SK-N-SH (cell line): Measurements from ENCODE around the gene EFCAB8.

Experiments used
- EP300 ChIP-seq, 2 experiments: IDR thresholded peaks; 2 replicates each; pipeline versions ENCODE4 v1.4.0 to v1.6.1; 2012; ENCODE audit warnings: borderline replicate concordance in 1 of 2, low read depth in 1 of 2, low read length in 1 of 2
- EZH2phosphoT487 ChIP-seq: fragments of 200-600 bp; sonication (generic); IDR thresholded peaks from 2 replicates; pipeline ENCODE4 v1.6.1; 2017; ENCODE audit warnings: low read depth, mixed run types, mild to moderate bottlenecking, antibody characterized with exemption, moderate library complexity, borderline replicate concordance
- FOXM1 ChIP-seq: IDR thresholded peaks from 2 replicates; pipeline ENCODE4 v1.4.0; 2012; ENCODE audit warnings: low read depth, mild to moderate bottlenecking
- GATA2 ChIP-seq: sonication (generic); formaldehyde crosslinking; IDR thresholded peaks from 2 replicates; pipeline ENCODE4 v1.5.0; 2020; ENCODE audit warnings: mild to moderate bottlenecking, missing genetic modification reagents
- JUND ChIP-seq: IDR thresholded peaks from 2 replicates; pipeline ENCODE4 v1.4.0; 2012
- NRF1 ChIP-seq: IDR thresholded peaks from 2 replicates; pipeline ENCODE4 v1.6.1; 2012; ENCODE audit warnings: low read depth, mild to moderate bottlenecking, low read length
- POLR2AphosphoS5 ChIP-seq: IDR thresholded peaks from 2 replicates; pipeline ENCODE4 v1.6.1; 2012; ENCODE audit warnings: low read depth, low read length
- RAD21 ChIP-seq: IDR thresholded peaks from 2 replicates; pipeline ENCODE4 v1.6.1; 2012; ENCODE audit warnings: mild to moderate bottlenecking, low read length
- REST ChIP-seq: IDR thresholded peaks from 2 replicates; pipeline ENCODE4 v1.6.1; 2012; ENCODE audit warnings: mild to moderate bottlenecking, low read depth, low read length, moderate library complexity
- RFX5 ChIP-seq: IDR thresholded peaks from 2 replicates; pipeline ENCODE4 v1.6.1; 2012; ENCODE audit warnings: mild to moderate bottlenecking, improper control_type of control experiment, low read length
- SMC3 ChIP-seq: IDR thresholded peaks from 2 replicates; pipeline ENCODE4 v1.6.1; 2012; ENCODE audit warnings: low read depth, low read length, improper control_type of control experiment
- TAF1 ChIP-seq: IDR thresholded peaks from 2 replicates; pipeline ENCODE4 v1.6.1; 2012; ENCODE audit warnings: low read depth, mild to moderate bottlenecking, low read length, moderate library complexity, borderline replicate concordance
- TCF12 ChIP-seq: IDR thresholded peaks from 2 replicates; pipeline ENCODE4 v1.4.0; 2012
- TF ChIP-seq, protein P1 (sequence below): fragments of 200-600 bp; sonication (generic); IDR thresholded peaks from 2 replicates; pipeline ENCODE4 v1.6.1; 2017; ENCODE audit warnings: antibody characterized with exemption, mild to moderate bottlenecking, moderate library complexity

GRCh38 chr20:32858701-32859372, at the start of gene EFCAB8:
- no peak for TF ChIP-seq FOXM1
- no peak for TF ChIP-seq EZH2phosphoT487
- TF ChIP-seq, protein P1, sequence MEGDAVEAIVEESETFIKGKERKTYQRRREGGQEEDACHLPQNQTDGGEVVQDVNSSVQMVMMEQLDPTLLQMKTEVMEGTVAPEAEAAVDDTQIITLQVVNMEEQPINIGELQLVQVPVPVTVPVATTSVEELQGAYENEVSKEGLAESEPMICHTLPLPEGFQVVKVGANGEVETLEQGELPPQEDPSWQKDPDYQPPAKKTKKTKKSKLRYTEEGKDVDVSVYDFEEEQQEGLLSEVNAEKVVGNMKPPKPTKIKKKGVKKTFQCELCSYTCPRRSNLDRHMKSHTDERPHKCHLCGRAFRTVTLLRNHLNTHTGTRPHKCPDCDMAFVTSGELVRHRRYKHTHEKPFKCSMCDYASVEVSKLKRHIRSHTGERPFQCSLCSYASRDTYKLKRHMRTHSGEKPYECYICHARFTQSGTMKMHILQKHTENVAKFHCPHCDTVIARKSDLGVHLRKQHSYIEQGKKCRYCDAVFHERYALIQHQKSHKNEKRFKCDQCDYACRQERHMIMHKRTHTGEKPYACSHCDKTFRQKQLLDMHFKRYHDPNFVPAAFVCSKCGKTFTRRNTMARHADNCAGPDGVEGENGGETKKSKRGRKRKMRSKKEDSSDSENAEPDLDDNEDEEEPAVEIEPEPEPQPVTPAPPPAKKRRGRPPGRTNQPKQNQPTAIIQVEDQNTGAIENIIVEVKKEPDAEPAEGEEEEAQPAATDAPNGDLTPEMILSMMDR: no peak
- no peak for TF ChIP-seq GATA2 (CRISPR knock-in tag)
- no peak for TF ChIP-seq RAD21
- TF ChIP-seq EP300 (IDR thresholded peaks at IDR 0.05; ENCODE audit: borderline replicate concordance in 1 of 2, low read depth in 1 of 2, low read length in 1 of 2): no peak
- no peak for TF ChIP-seq REST
- TF ChIP-seq POLR2AphosphoS5: no peak
- TF ChIP-seq TAF1: no peak
- no peak for TF ChIP-seq RFX5
- no peak for TF ChIP-seq TCF12
- TF ChIP-seq JUND: no peak
- TF ChIP-seq NRF1: no peak
- TF ChIP-seq SMC3: no peak
